Kidney (tissue), 14 donors: Measurements from ENCODE around the gene ADAMTS13. TPM values are rescaled to one million over a fixed set of nuclear protein-coding genes. Genes with fewer than 3 reads are reported as not detected.
A peak's percentile ranks its signal among the peaks of the same experiment; 100 is the strongest.

Source experiments
- DNase-seq, 5 donors: peaks; one replicate each; pipeline ENCODE4 v3.0.0-alpha.2; 2013 to 2020
- FAIRE-seq: peaks from 2 replicates; lab custom pipeline; 2012; peaks lifted over from hg19 to GRCh38; lab: Jason Lieb, UNC
- H3K27ac ChIP-seq, 2 donors: one replicate each; pipeline ENCODE4 v1.7.0; 2013; ENCODE audit warnings: low read depth in 2 of 2, low read length in 2 of 2, inconsistent platforms in 1 of 2
- H3K27me3 ChIP-seq: one replicate; pipeline ENCODE4 v1.7.1; 2013; ENCODE audit warnings: low read length, inconsistent platforms; ENCODE audit not compliant: control insufficient read depth, insufficient read depth
- H3K36me3 ChIP-seq, 3 donors: one replicate each; pipeline versions ENCODE4 v1.7.0 to v1.7.1; 2013; ENCODE audit warnings: low read length in 3 of 3, control low read depth in 1 of 3, inconsistent platforms in 1 of 3; ENCODE audit not compliant: insufficient read depth in 3 of 3, control insufficient read depth in 2 of 3
- H3K4me1 ChIP-seq, 3 donors: one replicate each; pipeline versions ENCODE4 v1.7.0 to v1.7.1; 2013; ENCODE audit warnings: low read length in 3 of 3, inconsistent platforms in 1 of 3, low read depth in 1 of 3; ENCODE audit not compliant: control insufficient read depth in 2 of 3, insufficient read depth in 2 of 3
- H3K4me3 ChIP-seq, 3 donors: one replicate each; pipeline versions ENCODE4 v1.7.0 to v1.8.1; 2013; ENCODE audit warnings: low read length in 3 of 3, control low read depth in 1 of 3, inconsistent platforms in 1 of 3
- H3K9ac ChIP-seq, 3 donors: one replicate each; pipeline versions ENCODE4 v1.7.0 to v1.7.1; 2013; ENCODE audit warnings: low read length in 3 of 3, control low read depth in 1 of 3, inconsistent platforms in 1 of 3
- H3K9me3 ChIP-seq, 3 donors: one replicate each; pipeline versions ENCODE4 v1.7.0 to v1.7.1; 2013; ENCODE audit warnings: low read length in 3 of 3, control low read depth in 1 of 3, inconsistent platforms in 1 of 3; ENCODE audit not compliant: control insufficient read depth in 2 of 3, insufficient read depth in 1 of 3
- CTCF ChIP-seq: IDR thresholded peaks from 3 replicates; pipeline ENCODE4 v1.5.1; 2012; ENCODE audit warnings: mild to moderate bottlenecking, moderate library complexity, borderline replicate concordance; ENCODE audit not compliant: insufficient read depth; ENCODE audit errors: extremely low read depth
- intact Hi-C: fragments of 100-400 bp; cut with DNase I; formaldehyde crosslinking; loops from one replicate; pipeline ENCODE4 v1.11.1; 2022
- polyA plus RNA-seq: library from polyadenylated mRNA; stranded (reverse); fragments of 350-450 nt; fragmentation: Illumina TruSeq; extraction: RNeasy Lipid Tissue Mini Kit (QIAGEN cat#74804); gene quantifications from one replicate; pipeline ENCODE4 v1.2.3, GENCODE V29; 2014; ENCODE audit warnings: low read depth, low replicate concordance; ENCODE audit not compliant: insufficient read depth
- total RNA-seq: library from RNA; stranded (reverse); fragmentation: NEBNext Ultra II Directional; extraction: Animal tissue kit (Norgen Biotek cat#: 25700); gene quantifications from one replicate; pipeline ENCODE4 v1.2.1, GENCODE V29; 2021
- donor health status: control.
- donor health status: control.
- donor health status: control.
- donor health status: control.
- donor health status: control.
- donor health status: DM: yes; HTN: yes; CAD: no.
- donor health status: Normal renal cell carcinoma (clear cell type).

The ADAMTS13 gene
- total and polyA plus RNA-seq, 2 donors from 2014 or later, result 3.1 to 3.6 TPM

GRCh38 chr9:133408042-133408441, 14.1 kb upstream of the ADAMTS13 start:
- DNase-seq, result no peak
- H3K9me3 ChIP-seq, result no peaks in the 10 kb centered on the region
- intact Hi-C loops, result loop anchor here (5.0 kb wide), 1 partner anchor 79 kb away; no protein-coding TSS in a partner anchor
- no peak for FAIRE-seq
- no peak overlapping the region for H3K9ac ChIP-seq
- H3K4me3 ChIP-seq, result no peak overlapping the region
- no peaks in the 10 kb centered on the region for H3K27me3 ChIP-seq
- TF ChIP-seq CTCF, result no peak
- peaks cover 2 to 29% (median 16%) of the 10 kb centered on the region in 3 donors for H3K36me3 ChIP-seq
- H3K27ac ChIP-seq, result no peak overlapping the region
- no peaks in the 10 kb centered on the region for H3K4me1 ChIP-seq

- no peak for TF ChIP-seq CTCF
- intact Hi-C loops, result no loop called here
- no peaks in the 10 kb centered on the region for H3K27me3 ChIP-seq
- H3K4me1 ChIP-seq, result peaks cover 4 to 8% (median 7%) of the 10 kb centered on the region in 3 donors
- H3K9me3 ChIP-seq, result no peaks in the 10 kb centered on the region
- no peak overlapping the region for H3K9ac ChIP-seq
- H3K27ac ChIP-seq, result no peak overlapping the region
- H3K36me3 ChIP-seq, result peaks cover 2 to 32% (median 12%) of the 10 kb centered on the region in 3 donors
- FAIRE-seq, result no peak
- no peak for DNase-seq
- no peak overlapping the region for H3K4me3 ChIP-seq
Measured at GRCh38 chr9:133415170-133415569, 7.0 kb upstream of the ADAMTS13 start.

- peak within 1 kb of the TSS; percentile 65 to 78 for H3K27ac ChIP-seq
- intact Hi-C loops, result no loop called here
- DNase-seq, result peak; percentile 91 to 94 (median 94)
- H3K9me3 ChIP-seq, result no peaks in the 10 kb centered on the region
- H3K4me3 ChIP-seq, result peak within 1 kb of the TSS; percentile 73 to 87 (median 85)
- FAIRE-seq, result no peak
- H3K27me3 ChIP-seq, result no peaks in the 10 kb centered on the region
- TF ChIP-seq CTCF, result no peak
- peaks cover 4 to 8% (median 7%) of the 10 kb centered on the region in 3 donors for H3K4me1 ChIP-seq
- peaks cover 0 to 20% (median 7%) of the 10 kb centered on the region in 3 donors for H3K36me3 ChIP-seq
- H3K9ac ChIP-seq, result peak within 1 kb of the TSS; percentile 50 to 86 (median 65)
Measured at GRCh38 chr9:133417541-133418461, 4.4 kb upstream of the ADAMTS13 start, which contains the start of gene REXO4. REXO4 (minus strand) TSS chr9:133418010; CDS start chr9:133417844, 166 bp downstream.
